A673 (cell line): Measurements from ENCODE around the gene RDX. TPM values are rescaled to one million over a fixed set of nuclear protein-coding genes. Genes with fewer than 3 reads are reported as not detected.
"Not testable (repeated sequence)": the region's sequence is repeated elsewhere in the genome, so short reads cannot be mapped to it uniquely, and the experiment has no call there.

Experiments
- BruUV-seq: library from RNA; stranded (reverse); fragments of 400-500 nt; replicated peaks from 2 replicates; lab custom pipeline; 2021; lab: Mats Ljungman, UMichigan
- CTCF ChIA-PET: fragments of 300-600 bp; sonication (Branson Sonifier 250); formaldehyde crosslinking; loops from one replicate; lab custom pipeline; 2022; ENCODE audit warnings: antibody characterized with exemption; lab: Charles Lee
- POLR2A ChIA-PET: fragments of 300-600 bp; sonication (Branson Sonifier 250); formaldehyde crosslinking; loops from one replicate; lab custom pipeline; 2022; ENCODE audit warnings: antibody characterized with exemption; ENCODE audit not compliant: low non-redundant PET; lab: Charles Lee
- DNase-seq: peaks from one replicate; pipeline ENCODE4 v3.0.0-alpha.2; 2015; ENCODE audit warnings: low spot score
- H3K27ac ChIP-seq: fragments of 200-600 bp; sonication (generic); 2 replicates; pipeline ENCODE4 v1.5.1; 2016; ENCODE audit warnings: mixed run types, low read depth, mild to moderate bottlenecking, mixed read lengths, antibody characterized with exemption, low read length; ENCODE audit not compliant: poor library complexity, severe bottlenecking
- H3K27me3 ChIP-seq: fragments of 200-600 bp; sonication (generic); replicated peaks from 2 replicates; pipeline ENCODE4 v1.6.1; 2017; ENCODE audit warnings: mixed run types, low read depth, mild to moderate bottlenecking, mixed read lengths, antibody characterized with exemption, low read length; ENCODE audit not compliant: insufficient read depth, poor library complexity
- H3K36me3 ChIP-seq: fragments of 200-600 bp; sonication (generic); 2 replicates; pipeline ENCODE4 v1.6.1; 2016; ENCODE audit warnings: mixed run types, mild to moderate bottlenecking, mixed read lengths, antibody characterized with exemption, low read length; ENCODE audit not compliant: insufficient read depth, poor library complexity, severe bottlenecking
- H3K4me1 ChIP-seq: fragments of 200-600 bp; sonication (generic); 2 replicates; pipeline ENCODE4 v1.6.1; 2017; ENCODE audit warnings: mixed run types, mild to moderate bottlenecking, mixed read lengths, antibody characterized with exemption, low read length; ENCODE audit not compliant: insufficient read depth, poor library complexity, severe bottlenecking
- H3K4me3 ChIP-seq: fragments of 200-600 bp; sonication (generic); 2 replicates; pipeline ENCODE4 v1.5.1; 2016; ENCODE audit warnings: low read depth, mixed run types, mild to moderate bottlenecking, mixed read lengths, low read length; ENCODE audit not compliant: poor library complexity, severe bottlenecking
- H3K9me3 ChIP-seq: fragments of 200-600 bp; sonication (generic); 2 replicates; pipeline ENCODE4 v1.6.1; 2016; ENCODE audit warnings: mixed run types, low read depth, mild to moderate bottlenecking, mixed read lengths, antibody characterized with exemption, low read length; ENCODE audit not compliant: poor library complexity, severe bottlenecking
- EZH2 ChIP-seq: fragments of 200-600 bp; sonication (generic); IDR thresholded peaks from 2 replicates; pipeline ENCODE4 v1.6.1; 2017; ENCODE audit warnings: borderline replicate concordance, low read depth, mild to moderate bottlenecking, mixed read lengths, antibody characterized with exemption, low read length; ENCODE audit not compliant: poor library complexity, severe bottlenecking
- intact Hi-C: fragments of 100-400 bp; cut with micrococcal nuclease; formaldehyde crosslinking; loops from one replicate; pipeline ENCODE4 v1.10.0; 2022; ENCODE audit not compliant: unreplicated experiment
- total RNA-seq: library from RNA; stranded (reverse); gene quantifications from 2 replicates; pipeline ENCODE4 v1.2.3, GENCODE V29; 2021
- TF ChIP-seq, protein P1 (sequence below): fragments of 300-800, 200-600 bp; sonication (generic); conservative IDR thresholded peaks from 2 replicates; pipeline ENCODE4 v1.5.1; 2017; ENCODE audit warnings: low read depth, mild to moderate bottlenecking, antibody characterized with exemption, low read length, moderate library complexity, mixed read lengths

Gene RDX
- total RNA-seq, 1 experiment from 2014 or later, result 395 TPM

DNA sequence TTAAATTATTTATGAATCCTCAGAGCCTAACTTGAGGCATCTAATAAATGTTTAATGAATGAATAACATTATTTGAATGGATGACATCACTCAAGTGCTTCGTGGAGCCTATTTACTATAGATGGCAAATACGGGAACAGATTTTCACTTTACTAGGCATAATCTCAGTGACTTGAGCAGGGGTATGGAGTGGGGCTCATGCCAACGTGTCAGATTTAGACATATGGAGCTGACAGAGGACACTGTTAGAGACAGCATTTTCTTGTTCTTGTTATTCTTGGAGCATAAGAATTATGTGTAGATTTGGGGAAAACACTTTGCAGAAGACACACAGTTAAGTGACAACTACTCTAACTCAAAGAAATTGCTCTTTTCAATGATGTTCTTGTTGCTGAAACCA is 78.5 kb downstream of the RDX start:
- POLR2A ChIA-PET, result no interaction called here
- no peak overlapping the region for H3K27ac ChIP-seq

DNA sequence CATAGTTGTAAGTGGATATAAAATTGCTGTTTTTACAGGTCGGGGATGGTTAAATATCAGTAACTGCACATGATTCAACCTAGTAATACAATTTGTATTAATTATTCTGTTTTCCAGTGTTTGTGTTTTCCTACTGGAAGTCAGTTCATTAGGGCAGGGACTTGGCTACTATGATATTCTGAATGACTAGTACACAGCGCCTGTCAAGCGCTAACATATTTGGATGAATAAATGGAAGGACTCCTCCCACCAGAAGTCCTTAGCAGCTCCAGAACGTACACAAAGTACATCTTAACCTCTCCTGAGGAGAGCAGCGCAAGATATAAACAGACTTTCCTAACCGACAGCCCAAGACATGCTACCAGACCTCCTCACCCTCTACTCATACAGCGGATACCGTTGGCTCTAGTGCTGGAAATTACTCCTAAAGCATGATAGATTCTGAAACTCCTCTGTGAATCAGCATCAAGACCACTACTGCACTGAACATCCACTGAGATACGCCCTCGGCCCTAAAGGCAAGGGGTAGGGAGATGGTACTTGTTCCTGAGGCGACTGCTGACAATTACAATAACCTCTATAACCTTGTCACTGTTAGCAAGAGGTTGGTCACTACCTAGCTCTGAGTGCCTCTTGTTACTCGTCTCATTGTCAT is 79.1 kb downstream of the RDX start:
- POLR2A ChIA-PET, result no interaction called here
- Histone ChIP-seq H3K36me3 (peaks cover 14% of the 10 kb centered on the region), H3K9me3 (no peaks in the 10 kb centered on the region), H3K4me3 (no peak overlapping the region), H3K27ac (peak overlapping the region; percentile 11), H3K4me1 (no peaks in the 10 kb centered on the region), H3K27me3 (no peaks in the 10 kb centered on the region)
- intact Hi-C loops, result no loop called here
- no peak for DNase-seq
- CTCF ChIA-PET, result interaction anchor here (1.0 kb wide), 1 partner anchor 16 kb away, joined by 3 read pairs; no protein-coding TSS in a partner anchor
- BruUV-seq, result no TSS peak
- TF ChIP-seq EZH2, result no peak
- TF ChIP-seq, protein P1, sequence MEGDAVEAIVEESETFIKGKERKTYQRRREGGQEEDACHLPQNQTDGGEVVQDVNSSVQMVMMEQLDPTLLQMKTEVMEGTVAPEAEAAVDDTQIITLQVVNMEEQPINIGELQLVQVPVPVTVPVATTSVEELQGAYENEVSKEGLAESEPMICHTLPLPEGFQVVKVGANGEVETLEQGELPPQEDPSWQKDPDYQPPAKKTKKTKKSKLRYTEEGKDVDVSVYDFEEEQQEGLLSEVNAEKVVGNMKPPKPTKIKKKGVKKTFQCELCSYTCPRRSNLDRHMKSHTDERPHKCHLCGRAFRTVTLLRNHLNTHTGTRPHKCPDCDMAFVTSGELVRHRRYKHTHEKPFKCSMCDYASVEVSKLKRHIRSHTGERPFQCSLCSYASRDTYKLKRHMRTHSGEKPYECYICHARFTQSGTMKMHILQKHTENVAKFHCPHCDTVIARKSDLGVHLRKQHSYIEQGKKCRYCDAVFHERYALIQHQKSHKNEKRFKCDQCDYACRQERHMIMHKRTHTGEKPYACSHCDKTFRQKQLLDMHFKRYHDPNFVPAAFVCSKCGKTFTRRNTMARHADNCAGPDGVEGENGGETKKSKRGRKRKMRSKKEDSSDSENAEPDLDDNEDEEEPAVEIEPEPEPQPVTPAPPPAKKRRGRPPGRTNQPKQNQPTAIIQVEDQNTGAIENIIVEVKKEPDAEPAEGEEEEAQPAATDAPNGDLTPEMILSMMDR, result no peak

More for the DNA sequence above, 78.5 kb downstream of the RDX start:
- intact Hi-C loops, result no loop called here
- Histone ChIP-seq H3K9me3 (no peaks in the 10 kb centered on the region), H3K27me3 (no peaks in the 10 kb centered on the region), H3K4me3 (no peak overlapping the region), H3K4me1 (no peaks in the 10 kb centered on the region), H3K36me3 (peaks cover 14% of the 10 kb centered on the region)
- TF ChIP-seq EZH2, result no peak
- TF ChIP-seq, protein P1, result no peak
- BruUV-seq, result no TSS peak
- DNase-seq, result no peak
- CTCF ChIA-PET, result no interaction called here

DNA sequence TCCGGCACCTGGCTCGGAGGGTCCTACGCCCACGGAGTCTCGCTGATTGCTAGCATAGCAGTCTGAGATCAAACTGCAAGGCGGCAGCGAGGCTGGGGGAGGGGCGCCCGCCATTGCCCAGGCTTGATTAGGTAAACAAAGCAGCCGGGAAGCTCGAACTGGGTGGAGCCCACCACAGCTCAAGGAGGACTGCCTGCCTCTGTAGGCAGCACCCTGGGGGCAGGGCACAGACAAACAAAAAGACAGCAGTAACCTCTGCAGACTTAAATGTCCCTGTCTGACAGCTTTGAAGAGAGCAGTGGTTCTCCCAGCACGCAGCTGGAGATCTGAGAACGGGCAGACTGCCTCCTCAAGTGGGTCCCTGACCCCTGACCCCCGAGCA is 87.1 kb downstream of the RDX start:
- H3K9me3 ChIP-seq, intact Hi-C loops, POLR2A ChIA-PET, H3K27ac ChIP-seq, H3K27me3 ChIP-seq, BruUV-seq, CTCF ChIA-PET, H3K4me1 ChIP-seq, H3K36me3 ChIP-seq, DNase-seq: not testable (repeated sequence)
- H3K4me3 ChIP-seq, result peak overlapping the region; percentile 31

DNA sequence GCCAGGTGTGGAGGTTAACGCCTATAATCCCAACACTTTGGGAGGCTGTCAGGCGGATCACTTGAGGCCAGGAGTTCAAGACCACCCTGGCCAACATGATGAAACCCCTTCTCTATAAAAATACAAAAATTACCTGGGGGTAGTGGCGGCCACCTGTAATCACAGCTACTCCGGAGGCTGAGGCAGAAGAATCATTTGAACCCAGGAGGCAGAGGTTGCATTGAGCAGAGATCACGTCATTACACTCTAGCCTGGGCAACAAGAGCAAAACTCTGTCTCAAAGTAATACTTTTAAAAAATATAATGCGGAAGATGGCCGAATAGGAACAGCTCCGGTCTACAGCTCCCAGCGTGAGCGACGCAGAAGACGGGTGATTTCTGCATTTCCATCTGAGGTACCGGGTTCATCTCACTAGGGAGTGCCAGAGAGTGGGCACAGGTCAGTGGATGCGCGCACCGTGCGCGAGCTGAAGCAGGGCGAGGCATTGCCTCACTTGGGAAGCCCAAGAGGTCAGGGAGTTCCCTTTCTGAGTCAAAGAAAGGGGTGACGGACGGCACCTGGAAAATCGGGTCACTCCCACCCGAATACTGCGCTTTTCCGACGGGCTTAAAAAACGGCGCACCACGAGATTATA is 87.6 kb downstream of the RDX start:
- H3K4me3 ChIP-seq, result peak overlapping the region; percentile 31
- H3K9me3 ChIP-seq, H3K4me1 ChIP-seq, DNase-seq, BruUV-seq, POLR2A ChIA-PET, CTCF ChIA-PET, H3K36me3 ChIP-seq, intact Hi-C loops, H3K27me3 ChIP-seq, H3K27ac ChIP-seq: not testable (repeated sequence)
